Measurements from ENCODE around the gene DEPP1.
A peak's percentile ranks its signal among the peaks of the same experiment; 100 is the strongest.

Gene DEPP1

DNA sequence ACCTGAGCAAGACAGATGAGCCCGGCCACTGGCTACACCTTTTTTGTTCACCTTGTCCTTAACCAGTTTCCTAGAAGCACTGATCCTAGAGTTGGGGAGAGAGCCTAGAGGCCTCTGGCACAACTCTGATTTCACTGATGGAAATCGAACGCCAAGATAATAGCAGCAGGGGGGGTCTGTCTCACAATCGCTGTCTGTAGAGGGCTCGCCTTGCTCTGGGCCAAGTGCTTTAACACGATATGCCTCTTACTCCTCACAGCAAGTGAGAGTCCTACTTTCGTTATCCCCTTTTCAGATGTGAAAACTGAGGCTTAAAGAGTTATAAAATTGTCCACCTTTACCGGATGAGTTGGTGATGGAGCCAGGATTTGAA, 18.5 kb downstream of the DEPP1 start:
- TF ChIP-seq, protein P1, sequence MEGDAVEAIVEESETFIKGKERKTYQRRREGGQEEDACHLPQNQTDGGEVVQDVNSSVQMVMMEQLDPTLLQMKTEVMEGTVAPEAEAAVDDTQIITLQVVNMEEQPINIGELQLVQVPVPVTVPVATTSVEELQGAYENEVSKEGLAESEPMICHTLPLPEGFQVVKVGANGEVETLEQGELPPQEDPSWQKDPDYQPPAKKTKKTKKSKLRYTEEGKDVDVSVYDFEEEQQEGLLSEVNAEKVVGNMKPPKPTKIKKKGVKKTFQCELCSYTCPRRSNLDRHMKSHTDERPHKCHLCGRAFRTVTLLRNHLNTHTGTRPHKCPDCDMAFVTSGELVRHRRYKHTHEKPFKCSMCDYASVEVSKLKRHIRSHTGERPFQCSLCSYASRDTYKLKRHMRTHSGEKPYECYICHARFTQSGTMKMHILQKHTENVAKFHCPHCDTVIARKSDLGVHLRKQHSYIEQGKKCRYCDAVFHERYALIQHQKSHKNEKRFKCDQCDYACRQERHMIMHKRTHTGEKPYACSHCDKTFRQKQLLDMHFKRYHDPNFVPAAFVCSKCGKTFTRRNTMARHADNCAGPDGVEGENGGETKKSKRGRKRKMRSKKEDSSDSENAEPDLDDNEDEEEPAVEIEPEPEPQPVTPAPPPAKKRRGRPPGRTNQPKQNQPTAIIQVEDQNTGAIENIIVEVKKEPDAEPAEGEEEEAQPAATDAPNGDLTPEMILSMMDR (conservative IDR thresholded peaks at IDR 0.05; ENCODE audit: low read length), result no peak
- TF ChIP-seq EZH2phosphoT487 (IDR thresholded peaks at IDR 0.05; ENCODE audit: borderline replicate concordance), result no peak
- peak overlapping the region; percentile 83 for H3K4me2 ChIP-seq (ENCODE audit: low read depth, low read length, poor library complexity, severe bottlenecking)
- peaks cover 53% of the 10 kb centered on the region for H3K4me1 ChIP-seq (ENCODE audit: insufficient read depth, low read length, poor library complexity, severe bottlenecking)
- H3K4me3 ChIP-seq (ENCODE audit: low read length, poor library complexity, severe bottlenecking), result peak overlapping the region; percentile 88
- no peak overlapping the region; the same call in 1 of the 2 replicates for H2AFZ ChIP-seq (ENCODE audit: low read length)
- no peaks in the 10 kb centered on the region for H3K9me3 ChIP-seq (ENCODE audit: insufficient read depth, low read depth, low read length)
- peak overlapping the region; percentile 72 for H3K9ac ChIP-seq (ENCODE audit: low read depth, low read length, poor library complexity, severe bottlenecking)
- H3K9me2 ChIP-seq (replicated peaks; ENCODE audit: low read depth, low read length), result no peaks in the 10 kb centered on the region
- no peaks in the 10 kb centered on the region for H4K20me1 ChIP-seq (ENCODE audit: insufficient read depth, low read length, poor library complexity, severe bottlenecking)
- H3K79me2 ChIP-seq (ENCODE audit: insufficient read depth, low read length), result peaks cover 10% of the 10 kb centered on the region; the same call in 1 of the 2 replicates
- no peaks in the 10 kb centered on the region for H3K27me3 ChIP-seq (ENCODE audit: insufficient read depth, low read length, poor library complexity, severe bottlenecking)
- no peaks in the 10 kb centered on the region for H3K36me3 ChIP-seq (ENCODE audit: insufficient read depth, low read length)
- no peaks in the 10 kb centered on the region for H3F3A ChIP-seq (ENCODE audit: low read depth)

DNA sequence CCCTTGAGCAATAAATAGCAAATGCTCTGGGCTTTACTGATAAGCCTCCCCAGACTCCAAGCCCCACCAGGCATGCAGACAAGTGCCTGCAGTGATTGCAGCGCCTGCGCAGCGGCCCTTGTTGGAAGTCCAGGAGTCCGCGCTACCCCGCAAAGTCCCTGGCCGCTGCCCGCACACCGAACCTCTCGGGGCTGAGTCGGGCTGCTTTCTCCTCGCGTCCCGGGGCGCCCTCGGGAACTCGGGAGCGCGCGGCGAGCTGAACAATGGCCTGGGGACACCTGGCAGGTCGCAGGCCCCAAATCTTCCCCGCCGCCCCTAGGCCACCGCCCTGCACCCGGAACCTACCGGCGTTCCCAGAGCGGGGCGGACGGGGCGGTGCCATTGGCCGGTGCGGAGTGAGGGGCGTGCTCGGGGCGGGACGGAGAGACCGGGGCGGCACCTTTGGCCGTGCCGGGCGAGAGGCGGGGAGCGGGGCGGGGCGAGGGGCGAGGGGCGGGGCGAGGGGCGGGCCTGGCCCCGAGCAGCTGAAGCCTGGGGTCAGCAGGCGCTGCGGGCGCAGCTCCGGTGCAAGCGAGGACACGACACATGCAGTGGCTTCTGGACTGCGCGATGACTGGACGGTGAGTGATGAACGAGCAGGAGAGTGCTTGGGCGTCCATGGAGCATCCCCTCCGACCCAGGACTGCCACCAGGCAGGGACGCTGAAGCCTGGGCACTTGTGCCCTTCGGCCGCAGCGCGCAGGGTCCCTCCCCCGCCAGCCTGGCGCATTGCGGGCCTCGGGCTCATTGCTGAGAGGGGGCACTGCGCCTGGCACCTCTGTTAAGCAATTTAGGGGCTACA, 19.1 kb downstream of the DEPP1 start, which contains the start of gene RASSF4:
TSS of gene RASSF4 (plus strand) at position 556 of the 841 bp plus-strand sequence. CDS start 10,401 bp downstream, outside the sequence.
- H3K4me1 ChIP-seq (ENCODE audit: insufficient read depth, low read length, poor library complexity, severe bottlenecking), result peaks cover 47% of the 10 kb centered on the region
- H3K79me2 ChIP-seq (ENCODE audit: insufficient read depth, low read length), result peaks cover 10% of the 10 kb centered on the region; the same call in 1 of the 2 replicates
- H3F3A ChIP-seq (ENCODE audit: low read depth), result no peaks in the 10 kb centered on the region
- TF ChIP-seq EZH2phosphoT487 (IDR thresholded peaks at IDR 0.05; ENCODE audit: borderline replicate concordance), result no peak
- TF ChIP-seq, protein P1 (conservative IDR thresholded peaks at IDR 0.05; ENCODE audit: low read length), result no peak
- H4K20me1 ChIP-seq (ENCODE audit: insufficient read depth, low read length, poor library complexity, severe bottlenecking), result no peaks in the 10 kb centered on the region
- peak within 1 kb of the TSS; percentile 72 for H3K9ac ChIP-seq (ENCODE audit: low read depth, low read length, poor library complexity, severe bottlenecking)
- H3K27me3 ChIP-seq (ENCODE audit: insufficient read depth, low read length, poor library complexity, severe bottlenecking), result no peaks in the 10 kb centered on the region
- peak within 1 kb of the TSS; percentile 81 for H2AFZ ChIP-seq (ENCODE audit: low read length)
- no peaks in the 10 kb centered on the region for H3K36me3 ChIP-seq (ENCODE audit: insufficient read depth, low read length)
- H3K4me2 ChIP-seq (ENCODE audit: low read depth, low read length, poor library complexity, severe bottlenecking), result peak within 1 kb of the TSS; percentile 93
- H3K9me2 ChIP-seq (replicated peaks; ENCODE audit: low read depth, low read length), result no peaks in the 10 kb centered on the region
- H3K4me3 ChIP-seq (ENCODE audit: low read length, poor library complexity, severe bottlenecking), result peak within 1 kb of the TSS; percentile 88
- no peaks in the 10 kb centered on the region for H3K9me3 ChIP-seq (ENCODE audit: insufficient read depth, low read depth, low read length)

DNA sequence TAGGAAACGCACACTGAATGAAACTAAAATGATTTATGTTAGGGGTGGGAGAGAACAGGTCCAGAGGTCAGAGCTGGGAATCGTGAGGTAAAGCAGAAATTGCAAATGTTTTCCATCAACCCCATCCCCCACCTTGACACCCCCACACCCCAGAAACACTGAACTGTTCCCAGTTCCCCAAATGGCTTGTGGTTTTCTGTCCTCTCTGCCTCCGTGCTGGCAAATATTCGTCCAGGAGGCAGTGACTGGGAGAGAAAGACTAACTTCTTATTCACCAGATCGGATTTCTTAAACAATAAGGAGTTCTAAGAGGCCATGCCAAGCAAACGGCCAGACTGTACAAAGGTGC, 19.7 kb downstream of the DEPP1 start:
- H3K36me3 ChIP-seq (ENCODE audit: insufficient read depth, low read length), result no peaks in the 10 kb centered on the region
- H2AFZ ChIP-seq (ENCODE audit: low read length), result peak overlapping the region; percentile 81
- H3K9me3 ChIP-seq (ENCODE audit: insufficient read depth, low read depth, low read length), result no peaks in the 10 kb centered on the region
- H3K27me3 ChIP-seq (ENCODE audit: insufficient read depth, low read length, poor library complexity, severe bottlenecking), result no peaks in the 10 kb centered on the region
- H3K79me2 ChIP-seq (ENCODE audit: insufficient read depth, low read length), result peaks cover 10% of the 10 kb centered on the region; the same call in 1 of the 2 replicates
- no peaks in the 10 kb centered on the region for H4K20me1 ChIP-seq (ENCODE audit: insufficient read depth, low read length, poor library complexity, severe bottlenecking)
- peak overlapping the region; percentile 93 for H3K4me2 ChIP-seq (ENCODE audit: low read depth, low read length, poor library complexity, severe bottlenecking)
- H3K9ac ChIP-seq (ENCODE audit: low read depth, low read length, poor library complexity, severe bottlenecking), result peak overlapping the region; percentile 72
- H3K4me3 ChIP-seq (ENCODE audit: low read length, poor library complexity, severe bottlenecking), result peak overlapping the region; percentile 88
- H3K9me2 ChIP-seq (replicated peaks; ENCODE audit: low read depth, low read length), result no peaks in the 10 kb centered on the region
- TF ChIP-seq EZH2phosphoT487 (IDR thresholded peaks at IDR 0.05; ENCODE audit: borderline replicate concordance), result no peak
- TF ChIP-seq, protein P1 (conservative IDR thresholded peaks at IDR 0.05; ENCODE audit: low read length), result no peak
- no peaks in the 10 kb centered on the region for H3F3A ChIP-seq (ENCODE audit: low read depth)
- peaks cover 41% of the 10 kb centered on the region for H3K4me1 ChIP-seq (ENCODE audit: insufficient read depth, low read length, poor library complexity, severe bottlenecking)
